CD4-positive, alpha-beta T cell treated with Interleukin-17A for 1 hour (primary cell): ENCODE data around the gene ATXN7L1.

Experiments
- DNase-seq: peaks from one replicate; pipeline ENCODE4 v3.0.0-alpha.2; 2020

ATXN7L1 gene

GRCh38 chr7:105693576-105693975, 182.8 kb downstream of the ATXN7L1 start:
- no peak for DNase-seq

GRCh38 chr7:105691680-105692564, 184.5 kb downstream of the ATXN7L1 start:
- DNase-seq = peak; percentile 89

DNA sequence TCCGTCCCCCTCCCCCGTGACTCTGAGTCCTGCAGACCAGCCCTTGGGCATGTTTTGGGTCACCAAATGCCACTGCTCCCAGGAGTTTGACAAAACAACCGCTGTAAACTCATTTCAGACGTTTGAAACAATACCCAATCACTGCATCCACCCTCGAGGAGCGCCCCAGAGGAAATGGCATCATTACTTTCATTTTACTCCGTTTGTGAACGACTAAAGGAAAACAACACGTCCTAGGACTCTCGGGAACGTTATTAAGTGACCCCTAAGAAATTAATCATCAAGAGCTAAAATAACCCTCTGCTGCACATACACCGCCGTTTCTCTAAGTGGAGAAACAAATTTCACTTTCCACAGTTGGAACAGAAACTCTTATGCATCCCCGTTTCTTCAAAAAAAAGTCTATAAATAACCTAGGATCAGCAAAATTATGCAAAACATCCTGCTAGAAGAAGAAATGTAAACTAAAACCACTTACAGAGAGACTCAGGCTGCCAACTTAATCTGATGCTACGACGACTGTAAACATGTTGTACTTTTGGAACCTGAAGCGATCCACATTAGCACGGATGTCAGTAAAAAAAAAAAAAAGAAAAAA, 185.2 kb downstream of the ATXN7L1 start:
- DNase-seq = peak; percentile 75

- no peak for DNase-seq
These were observed 186.0 kb downstream of the ATXN7L1 start for GRCh38 chr7:105690325-105690945.

GRCh38 chr7:105689067-105689819, 187.2 kb downstream of the ATXN7L1 start:
- DNase-seq = no peak

DNA sequence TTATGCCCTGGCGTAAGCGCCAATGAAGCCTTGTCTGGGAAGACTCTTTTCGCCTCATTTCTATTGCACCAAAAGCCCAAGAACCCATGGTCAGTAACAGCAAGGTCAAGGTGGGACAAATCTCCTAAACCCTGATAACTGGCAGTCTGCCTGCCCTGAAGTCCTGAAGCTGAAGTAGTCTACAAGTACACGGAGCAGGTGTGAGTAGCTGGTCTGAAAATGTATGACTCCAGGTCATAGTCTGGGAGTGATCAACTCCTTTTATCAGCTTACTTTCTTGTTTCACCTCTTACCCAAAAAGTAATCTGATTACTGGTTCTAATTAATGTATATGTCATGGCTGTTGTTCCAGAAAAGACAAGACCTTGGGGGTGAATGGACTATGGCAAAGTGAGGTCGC, 187.8 kb downstream of the ATXN7L1 start:
- no peak for DNase-seq

- no peak for DNase-seq
These were observed 191.2 kb downstream of the ATXN7L1 start for GRCh38 chr7:105685161-105685560.

DNA sequence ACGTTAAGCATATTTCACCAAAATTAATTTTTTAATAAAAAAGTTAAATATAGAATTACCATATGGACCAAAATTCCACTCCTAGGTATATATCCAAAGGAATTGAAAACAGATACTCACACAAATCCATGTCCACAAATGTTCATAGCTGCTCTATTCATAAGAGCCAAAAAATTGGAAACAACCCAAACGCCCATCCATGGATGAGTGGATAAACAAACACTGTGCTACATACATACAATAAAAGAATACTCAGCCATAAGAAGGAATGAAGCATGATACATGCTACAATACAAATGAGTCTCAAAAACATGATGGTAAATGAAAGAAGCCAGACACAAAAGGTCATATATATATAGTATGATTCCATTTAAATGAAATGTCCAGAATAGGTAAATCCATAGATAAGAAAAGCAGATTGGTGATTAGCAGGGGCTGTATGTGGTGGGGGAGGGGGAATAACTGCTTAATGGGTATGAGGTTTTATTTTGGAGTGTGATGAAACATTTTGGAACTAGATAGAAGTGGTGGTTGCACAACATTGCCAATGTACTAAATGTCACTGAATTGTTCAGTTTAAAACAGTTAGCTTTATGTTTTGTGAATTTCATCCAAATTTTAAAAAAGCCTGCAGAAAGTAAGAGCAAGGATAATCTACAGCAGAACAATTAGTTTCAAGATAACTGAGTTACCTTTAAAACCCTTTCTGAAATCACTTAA, 193.9 kb downstream of the ATXN7L1 start:
- no peak for DNase-seq

GRCh38 chr7:105680505-105681187, 195.8 kb downstream of the ATXN7L1 start:
- DNase-seq = no peak

DNA sequence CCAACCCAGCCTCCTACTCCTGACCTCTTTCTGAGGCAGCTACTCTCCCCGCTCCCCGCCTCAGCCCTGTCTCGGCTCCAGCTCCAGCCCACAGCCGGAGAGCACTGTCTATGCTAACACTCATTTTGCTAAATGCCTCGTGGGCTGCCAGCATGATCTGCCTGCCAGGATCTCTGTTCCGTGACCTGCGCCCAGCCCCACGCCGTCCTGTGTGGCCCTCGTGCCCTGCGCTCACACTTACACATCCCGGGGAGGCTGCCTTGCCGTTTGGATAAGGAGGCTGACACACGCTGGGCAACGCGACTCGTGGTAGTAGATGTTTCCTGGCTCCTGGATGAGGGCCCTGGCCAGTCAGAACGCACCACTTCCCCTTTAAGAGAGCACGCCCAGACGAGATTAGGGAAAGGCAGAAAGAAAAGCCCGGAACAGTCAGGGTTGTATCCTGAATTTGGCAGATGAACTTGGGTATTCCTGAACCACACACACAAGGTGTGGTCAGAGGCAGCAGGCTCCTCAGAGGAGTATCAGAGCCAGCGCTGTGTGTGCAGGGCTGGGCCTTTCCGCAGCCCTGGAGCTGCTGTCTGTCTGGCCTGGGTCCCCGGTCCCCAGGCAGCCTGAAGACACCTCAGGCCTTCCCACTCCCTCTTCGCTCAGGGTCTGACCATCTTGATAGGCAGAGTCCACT, 197.4 kb downstream of the ATXN7L1 start:
- DNase-seq = peak; percentile 18

DNA sequence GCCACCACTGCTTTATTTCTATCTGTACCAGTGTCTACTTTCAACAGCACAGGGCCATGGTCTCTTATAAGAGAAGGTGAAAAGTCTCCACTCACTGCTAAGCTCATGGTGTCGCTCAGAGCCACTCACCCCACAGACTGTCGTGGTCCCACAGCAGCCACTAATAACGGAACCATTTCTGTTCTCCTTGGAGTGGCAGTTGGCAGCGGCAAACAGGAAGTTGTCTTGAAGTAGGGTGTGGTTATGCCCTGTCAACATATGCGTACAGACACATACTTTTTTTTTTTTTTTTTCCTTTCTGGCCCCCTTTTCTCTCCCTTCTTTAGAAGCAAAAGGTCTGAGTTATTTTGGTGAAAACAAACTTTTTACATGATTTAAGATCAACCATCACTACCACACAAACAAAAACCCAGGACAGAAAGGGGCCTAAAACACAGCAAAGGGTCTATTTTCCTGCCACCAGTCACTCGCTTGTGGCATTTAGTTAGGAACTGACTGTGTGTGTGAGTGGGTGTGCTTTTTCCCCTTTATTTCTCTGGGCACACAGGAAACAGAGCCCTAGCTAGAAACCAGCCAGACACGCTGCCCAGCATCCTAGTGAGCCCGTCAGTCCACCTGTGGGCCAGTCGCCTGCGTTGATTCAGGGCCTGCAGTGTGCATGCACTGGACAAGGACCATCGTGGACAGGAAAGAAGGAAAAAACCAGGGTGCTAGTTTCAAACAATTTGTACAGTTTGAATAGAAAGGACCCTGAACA, 198.4 kb downstream of the ATXN7L1 start:
- peak; percentile 84 for DNase-seq

- DNase-seq = no peak
These were observed 199.0 kb downstream of the ATXN7L1 start for GRCh38 chr7:105677410-105677730.

GRCh38 chr7:105675934-105676371, 200.4 kb downstream of the ATXN7L1 start:
- peak; percentile 75 for DNase-seq

GRCh38 chr7:105674200-105674920, 202.0 kb downstream of the ATXN7L1 start:
- peak; percentile 34 for DNase-seq

- no peak for DNase-seq
These were observed 202.9 kb downstream of the ATXN7L1 start for GRCh38 chr7:105673367-105674084.

DNA sequence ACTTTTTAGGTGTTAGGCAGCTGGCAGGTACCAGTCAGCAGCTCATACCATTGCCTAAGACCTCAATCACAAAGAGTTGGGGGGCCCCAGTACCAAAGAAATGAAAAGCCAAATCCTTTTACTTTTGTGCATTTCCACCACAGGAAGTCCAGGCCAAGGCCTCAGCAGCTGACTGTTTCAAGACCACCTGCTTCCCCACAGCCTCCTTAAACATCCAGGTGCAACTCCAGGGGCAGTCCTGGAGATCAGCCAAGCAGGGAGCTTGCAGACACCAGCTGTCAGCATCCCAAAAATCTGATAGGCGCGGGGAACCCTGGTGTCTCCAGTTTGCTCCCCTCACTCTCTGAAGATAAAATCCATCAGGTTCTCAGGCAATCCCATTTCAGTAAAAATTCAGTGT, 203.6 kb downstream of the ATXN7L1 start:
- no peak for DNase-seq

DNA sequence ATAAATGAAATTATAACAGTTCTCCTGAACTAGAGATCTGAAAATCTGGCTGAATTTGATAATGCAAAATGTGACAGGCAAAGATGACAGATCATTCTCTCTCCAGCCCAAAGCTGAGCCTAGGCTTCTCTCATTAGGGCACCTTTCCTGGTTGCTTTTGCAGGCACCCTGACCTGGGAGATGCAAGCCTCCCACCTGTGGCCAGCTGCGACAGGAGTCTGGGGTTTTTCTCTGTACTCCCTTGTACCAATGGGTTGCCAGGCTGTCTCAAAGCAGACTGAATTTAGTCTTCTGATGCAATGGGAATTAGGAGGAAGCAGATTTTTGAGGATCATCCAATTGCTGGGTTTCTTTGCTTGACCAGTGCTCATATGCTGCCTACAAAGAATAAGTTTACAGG, 210.1 kb downstream of the ATXN7L1 start:
- DNase-seq = no peak

DNA sequence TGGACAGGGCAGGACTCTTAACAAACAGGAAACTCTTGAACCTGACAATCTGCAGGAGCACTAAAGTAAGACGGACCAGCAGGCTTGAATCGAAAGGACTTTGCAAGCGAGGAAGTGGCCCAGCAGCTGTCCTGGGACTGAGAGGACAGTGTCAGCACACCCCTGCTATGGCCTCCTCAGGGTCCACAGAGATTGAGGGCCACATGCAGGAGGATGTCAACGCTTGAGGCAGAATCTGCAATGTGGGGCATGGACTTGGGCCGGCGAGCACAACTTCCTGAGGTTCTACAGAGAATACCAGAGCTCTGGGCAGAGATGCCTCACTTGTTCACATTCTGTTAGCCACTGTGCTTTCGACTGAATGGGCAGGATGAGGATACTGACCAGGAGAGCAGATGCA, 210.7 kb downstream of the ATXN7L1 start:
- DNase-seq = no peak
